Spleen (tissue), 7 donors: ENCODE data around the gene SDS.

Source experiments
- CTCF ChIP-seq, 11 experiments: fragments of 200-600 bp in 7 of 11; fragments of 450-650 bp in 4 of 11; sonication (generic) in 4 of 11; IDR thresholded peaks in 8 of 11; conservative IDR thresholded peaks in 3 of 11; 1 replicate in 7 of 11; 2 replicates in 4 of 11; pipeline versions ENCODE4 v1.4.0 to v1.8.0; 2016 to 2021; ENCODE audit warnings: antibody characterized with exemption in 11 of 11, inconsistent platforms in 4 of 11, mild to moderate bottlenecking in 1 of 11
- POLR2A ChIP-seq, 3 donors: fragments of 450-650 bp; IDR thresholded peaks; one replicate each; pipeline ENCODE4 v1.5.1; 2017; ENCODE audit warnings: antibody characterized with exemption in 3 of 3, mild to moderate bottlenecking in 1 of 3
- donor health status: DM: no; HTN: no; CAD: no; lungs with moderate emphysema.
- donor health status: DM: no; HTN: no; CAD: no.
- donor health status: DM: no; HTN: no; CAD: no.

- TF ChIP-seq CTCF (IDR thresholded peaks at IDR 0.05 in 8 of 11, conservative IDR thresholded peaks at IDR 0.05 in 3 of 11) (no peak), POLR2A (IDR thresholded peaks at IDR 0.05) (no peak)
Observed at GRCh38 chr12:113359133-113359938, 44.4 kb downstream of the SDS start.
